NCI-H748 treated with DMSO at 0.1 percent for 48 hours (cell line): ENCODE results near the gene SEC31A.
A peak's percentile ranks its signal among the peaks of the same experiment; 100 is the strongest.

ENCODE experiments used
- DNase-seq: peaks from one replicate; lab custom pipeline; 2025; lab: John Stamatoyannopoulos, UW

Gene SEC31A

DNA sequence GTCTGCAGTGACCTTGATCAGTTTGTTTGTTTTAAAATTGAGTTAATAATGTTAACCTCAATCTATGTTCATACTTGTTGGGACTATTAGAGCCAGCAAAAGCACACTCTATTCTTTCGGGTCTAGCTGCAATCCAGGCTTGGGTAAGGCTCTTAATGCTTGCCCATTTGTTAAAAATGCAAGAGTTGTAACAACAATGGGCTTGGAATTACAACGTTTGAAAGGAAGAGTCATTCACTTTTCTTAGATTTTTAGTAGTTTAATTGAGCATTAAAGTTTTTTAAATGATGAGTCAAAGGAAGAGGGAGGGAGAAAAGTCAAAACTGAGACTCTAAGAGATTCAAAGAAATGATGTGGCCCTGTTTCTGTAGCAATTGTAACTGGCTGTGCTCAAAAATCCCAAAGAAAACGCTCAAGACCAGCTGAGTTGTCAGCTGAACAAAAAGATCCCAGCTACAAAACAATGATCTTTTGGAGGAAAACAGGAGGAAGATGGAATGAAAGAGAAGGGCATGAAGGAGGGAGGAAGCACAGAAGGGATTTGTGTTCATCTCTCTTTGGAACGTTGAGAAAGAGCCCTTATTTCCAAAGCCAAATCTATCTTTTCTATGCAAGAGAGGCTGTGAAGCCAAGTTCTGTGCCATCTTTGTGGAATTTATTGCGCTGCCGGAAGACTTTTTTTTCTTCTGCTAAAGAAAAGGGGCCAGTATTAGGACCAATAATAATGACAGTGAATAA, 97.9 kb downstream of the SEC31A start:
- no peak for DNase-seq

GRCh38 chr4:82791179-82791578, 99.8 kb downstream of the SEC31A start:
- no peak for DNase-seq

DNA sequence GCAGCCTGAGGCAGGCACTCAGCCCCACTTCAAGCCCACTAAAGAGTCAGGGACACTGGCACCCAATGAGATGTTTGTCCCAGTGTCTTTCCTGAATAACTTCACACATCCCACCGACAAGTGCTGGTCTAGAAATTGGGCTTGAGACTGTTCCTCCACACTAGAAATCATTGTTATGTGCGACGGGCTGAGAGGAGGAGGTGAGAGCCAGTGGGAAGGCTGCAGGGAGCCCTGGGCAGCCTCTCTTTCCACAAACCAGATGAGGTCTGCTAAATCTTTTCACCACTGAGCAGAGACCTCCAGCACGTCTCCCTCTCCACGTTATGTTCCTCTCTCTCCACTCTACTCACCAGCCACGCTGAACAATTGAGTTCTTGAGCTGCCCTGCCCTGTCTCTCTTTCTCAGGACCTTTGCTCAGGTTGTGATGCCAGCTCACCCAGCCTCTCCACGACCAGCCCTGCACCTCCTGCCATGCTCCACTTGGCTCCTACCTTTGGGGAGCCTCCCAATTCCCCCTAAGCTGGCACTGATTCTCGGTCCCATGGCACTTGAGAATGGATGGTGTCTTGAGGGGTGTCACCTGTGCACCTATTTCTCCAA, 100.8 kb downstream of the SEC31A start:
- no peak for DNase-seq

- DNase-seq = no peak
Observed at GRCh38 chr4:82789025-82789776, 101.8 kb downstream of the SEC31A start.

GRCh38 chr4:82787342-82787741, 103.6 kb downstream of the SEC31A start:
- DNase-seq = no peak

- DNase-seq = no peak
Observed at GRCh38 chr4:82786828-82787227, 104.1 kb downstream of the SEC31A start.

DNA sequence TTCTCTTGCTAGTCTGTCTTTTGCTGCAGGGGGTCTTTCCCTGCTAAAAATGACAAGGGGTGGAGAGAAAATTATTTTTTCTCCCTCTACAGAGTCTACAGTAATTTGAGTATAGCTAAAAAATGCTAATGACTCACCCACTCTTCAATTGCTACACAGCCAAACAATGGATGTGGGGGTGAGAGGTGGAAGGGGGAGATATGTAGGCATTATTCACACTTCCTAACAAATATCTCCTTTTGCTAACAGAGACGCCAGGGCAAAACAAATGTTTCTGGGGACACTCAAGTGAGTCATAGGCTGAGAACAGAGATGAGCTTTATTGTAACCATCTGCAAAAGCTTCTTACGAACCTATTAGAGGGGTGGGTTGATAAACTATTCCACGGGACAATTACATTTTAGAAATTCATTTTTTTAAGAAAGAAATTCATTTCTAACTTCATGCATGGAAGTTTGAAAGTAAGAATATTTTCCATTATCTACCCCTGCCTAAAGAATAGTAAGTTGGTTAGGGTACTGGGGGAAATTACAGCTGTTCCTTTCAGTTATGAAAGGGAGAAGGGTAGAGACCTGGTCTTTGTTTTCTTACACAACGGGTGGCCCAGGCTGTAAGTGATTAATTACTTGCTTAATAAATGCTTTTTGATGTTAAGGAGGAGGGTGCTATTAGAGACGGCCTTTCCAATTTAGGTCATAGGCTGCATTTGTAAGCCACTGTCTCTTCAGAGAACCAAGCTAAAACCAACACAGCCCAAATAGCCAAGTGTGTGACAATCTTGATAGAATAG, 105.1 kb downstream of the SEC31A start:
- peak; percentile 17 for DNase-seq

DNA sequence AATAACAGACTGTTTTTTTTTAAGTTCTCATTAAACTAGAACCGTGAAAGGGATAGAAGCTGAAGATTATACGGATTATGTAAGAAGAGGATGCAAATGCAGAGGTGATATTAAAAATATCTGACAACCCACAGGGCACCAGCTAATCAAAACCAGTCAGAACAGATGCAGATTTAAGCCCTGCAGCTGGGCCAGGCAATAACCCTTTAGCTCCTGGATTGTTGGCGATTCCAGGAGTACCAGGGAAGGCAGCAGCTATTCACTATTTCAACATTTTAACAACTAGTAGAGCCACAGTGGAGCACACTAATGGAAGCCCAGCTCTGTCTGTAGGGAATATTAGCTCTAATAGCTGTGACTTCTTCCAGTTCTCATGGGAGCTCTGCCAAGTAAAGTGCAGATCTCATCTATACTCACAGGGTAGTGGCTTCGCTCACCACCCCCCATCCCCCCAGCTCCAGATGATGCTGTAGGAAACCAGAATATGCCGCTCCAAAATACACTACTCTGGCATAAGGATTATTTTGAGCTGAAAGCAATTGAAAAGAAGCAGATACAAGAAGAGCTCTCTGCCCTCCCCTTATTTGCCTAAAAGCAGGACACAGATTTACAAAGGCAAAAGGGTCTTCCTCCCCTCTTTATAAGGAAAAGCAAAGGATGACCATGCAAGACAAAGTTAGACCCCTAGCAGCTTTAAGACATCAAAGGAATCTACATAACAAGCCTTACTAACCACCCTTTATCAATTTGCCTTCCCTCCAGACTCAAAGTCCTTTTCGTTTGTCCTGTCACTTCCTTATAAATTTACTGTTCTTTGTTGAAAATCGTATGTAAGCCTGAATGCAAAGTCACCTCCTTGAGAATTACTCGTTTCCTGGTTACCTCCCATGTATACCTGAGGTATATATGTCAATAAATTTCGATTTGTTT, 106.0 kb downstream of the SEC31A start:
- no peak for DNase-seq

DNA sequence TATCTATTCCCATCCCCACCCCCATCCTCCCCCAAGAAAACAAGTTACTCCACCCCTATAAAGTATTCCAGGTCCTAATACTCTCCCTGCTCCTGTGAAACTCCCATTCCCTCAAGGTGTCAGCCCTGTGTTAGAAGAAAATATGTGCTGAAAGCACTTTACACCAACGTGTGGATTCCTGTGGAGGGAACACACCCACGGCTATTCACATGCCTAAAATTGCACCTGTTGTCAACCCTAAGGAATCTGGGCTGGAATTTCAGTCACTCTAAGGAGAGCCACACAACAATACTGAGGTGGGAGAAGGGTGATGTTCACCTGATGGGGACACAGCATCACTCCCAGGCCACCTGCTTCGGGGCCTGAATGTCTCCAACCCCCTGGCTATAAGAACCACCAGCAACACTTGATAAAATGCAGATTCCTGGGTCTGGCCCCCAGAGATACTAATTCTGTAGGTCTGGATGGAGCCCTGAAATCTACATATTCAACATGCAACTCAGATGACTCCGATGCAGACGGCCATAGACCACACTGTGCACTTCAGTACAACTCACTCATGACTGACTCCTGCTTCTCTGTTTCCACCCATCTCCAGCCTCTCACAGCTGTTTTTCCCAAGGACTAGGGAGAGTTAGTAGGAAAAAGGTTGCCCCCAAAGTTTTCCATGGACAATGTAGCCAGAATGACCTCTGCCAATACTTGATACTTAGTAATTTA, 108.2 kb downstream of the SEC31A start:
- no peak for DNase-seq

GRCh38 chr4:82780752-82781231, 110.2 kb downstream of the SEC31A start:
- no peak for DNase-seq

DNA sequence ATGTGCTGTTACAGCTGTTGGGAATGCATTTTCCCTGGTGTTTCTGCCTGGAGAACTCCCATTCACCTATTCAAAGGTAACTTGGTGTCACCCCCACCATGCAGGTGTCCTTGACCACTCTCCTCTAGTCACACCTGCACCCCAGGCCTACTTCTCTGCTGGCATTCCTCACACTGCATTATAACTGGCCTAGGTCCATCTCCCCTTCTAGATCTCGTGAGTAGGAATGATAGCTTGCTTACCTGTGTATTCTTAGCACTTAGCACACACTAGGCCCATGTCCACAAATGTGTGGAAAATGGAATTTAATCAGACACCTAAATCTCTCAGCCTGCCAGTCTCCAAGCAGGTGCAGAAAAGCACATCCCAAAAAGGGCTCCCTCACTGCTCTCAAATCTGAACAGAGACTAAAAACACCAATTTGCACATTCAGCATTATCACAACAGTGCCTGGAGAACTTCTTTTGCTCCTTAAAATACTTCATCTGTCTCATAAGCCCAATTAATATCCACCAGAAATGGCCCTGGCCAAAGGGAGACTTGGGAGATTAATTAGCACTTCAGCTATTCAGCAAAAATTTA, 110.7 kb downstream of the SEC31A start:
- DNase-seq = no peak

DNA sequence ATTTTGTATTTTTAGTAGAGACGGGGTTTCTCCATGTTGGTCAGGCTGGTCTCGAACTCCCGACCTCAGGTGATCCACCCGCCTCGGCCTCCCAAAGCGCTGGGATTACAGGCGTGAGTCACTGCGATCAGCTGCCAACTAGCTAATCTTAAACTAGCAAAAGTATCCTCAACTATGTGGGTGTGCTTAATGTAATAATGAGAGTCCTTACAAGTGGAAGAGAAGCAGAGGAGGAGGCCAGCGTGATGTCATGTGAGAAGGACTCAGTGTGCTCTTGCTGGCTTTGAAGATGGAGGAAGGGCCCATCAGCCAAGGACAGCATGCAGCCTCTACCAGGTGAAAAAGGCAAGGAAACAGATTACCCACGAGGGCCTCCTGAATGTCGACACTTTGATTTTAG, 111.9 kb downstream of the SEC31A start:
- no peak for DNase-seq

GRCh38 chr4:82777857-82778525, 113.0 kb downstream of the SEC31A start:
- DNase-seq = no peak

DNA sequence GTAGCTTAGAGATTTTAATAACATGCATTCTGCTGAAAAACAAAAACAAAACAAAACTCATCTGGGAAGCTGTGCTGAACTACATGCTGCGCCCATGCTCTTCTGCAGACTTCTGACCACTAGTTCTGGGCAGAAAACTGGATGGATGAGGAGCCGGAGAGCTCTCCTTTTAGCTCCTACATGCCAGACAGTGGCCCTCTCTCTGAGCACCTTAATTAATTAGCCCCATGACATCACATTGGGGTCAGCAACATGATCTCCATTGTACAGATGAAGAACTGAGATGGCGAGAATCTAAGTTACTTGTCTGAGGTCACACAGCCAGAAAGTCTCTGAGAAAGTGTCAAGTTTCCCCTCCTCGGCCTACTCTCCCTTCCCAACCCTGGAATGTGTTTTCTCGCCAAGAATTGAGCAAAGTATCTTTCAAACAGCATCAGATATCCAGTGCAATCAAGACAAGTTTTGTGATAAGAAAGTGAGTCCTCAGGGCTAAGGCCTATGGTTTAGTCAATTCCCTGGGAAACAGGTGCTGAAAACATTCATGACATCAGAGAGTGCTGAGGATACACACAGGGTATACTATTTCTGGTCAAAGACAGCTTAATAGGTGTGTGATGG, 113.9 kb downstream of the SEC31A start:
- DNase-seq = no peak

GRCh38 chr4:82775243-82775642, 115.7 kb downstream of the SEC31A start:
- no peak for DNase-seq

- DNase-seq = no peak
Observed at GRCh38 chr4:82774711-82775171, 116.2 kb downstream of the SEC31A start.

GRCh38 chr4:82773057-82773456, 117.9 kb downstream of the SEC31A start:
- DNase-seq = no peak

DNA sequence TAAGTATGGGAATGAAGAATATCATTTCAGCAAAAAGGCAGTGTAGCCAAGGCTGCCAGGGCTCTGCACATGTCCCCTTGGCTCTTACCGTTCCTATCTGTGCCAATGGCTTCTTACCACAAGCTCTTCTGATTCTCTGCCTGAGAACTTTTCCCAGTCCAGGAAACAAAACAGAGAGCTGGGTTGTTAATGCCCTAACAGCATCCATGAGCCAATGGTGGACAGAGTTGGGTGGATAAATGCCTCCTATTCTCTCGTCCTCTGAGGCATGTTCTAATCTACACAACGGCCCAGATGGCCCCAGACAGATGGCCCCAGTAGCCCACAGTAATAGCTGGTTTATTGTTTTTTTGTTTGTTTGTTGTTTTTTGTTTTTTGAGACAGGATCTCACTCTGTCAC, 120.3 kb downstream of the SEC31A start:
- DNase-seq = no peak
